Measurements from ENCODE around the gene RHBDL3.

Gene RHBDL3

GRCh38 chr17:32277284-32277683 is 11.7 kb downstream of the RHBDL3 start:
- no peaks in the 10 kb centered on the region for H4K20me1 ChIP-seq (ENCODE audit: insufficient read depth)
- no peak overlapping the region for H3K4me3 ChIP-seq (IDR thresholded peaks at IDR 0.05; ENCODE audit: insufficient read depth, low read depth, low read length)
- H3K27me3 ChIP-seq (ENCODE audit: insufficient read depth, low read depth), result no peaks in the 10 kb centered on the region
- H2AFZ ChIP-seq (ENCODE audit: low read depth), result no peak overlapping the region
- H3K79me2 ChIP-seq (ENCODE audit: insufficient read depth, low read depth), result no peaks in the 10 kb centered on the region
- no peak overlapping the region for H3K9ac ChIP-seq
- H3K4me1 ChIP-seq (ENCODE audit: low read depth, poor library complexity, severe bottlenecking), result no peaks in the 10 kb centered on the region
- H3K4me2 ChIP-seq, result no peak overlapping the region
- no peaks in the 10 kb centered on the region for H3K36me3 ChIP-seq (ENCODE audit: insufficient read depth)
- TF ChIP-seq, protein P1, sequence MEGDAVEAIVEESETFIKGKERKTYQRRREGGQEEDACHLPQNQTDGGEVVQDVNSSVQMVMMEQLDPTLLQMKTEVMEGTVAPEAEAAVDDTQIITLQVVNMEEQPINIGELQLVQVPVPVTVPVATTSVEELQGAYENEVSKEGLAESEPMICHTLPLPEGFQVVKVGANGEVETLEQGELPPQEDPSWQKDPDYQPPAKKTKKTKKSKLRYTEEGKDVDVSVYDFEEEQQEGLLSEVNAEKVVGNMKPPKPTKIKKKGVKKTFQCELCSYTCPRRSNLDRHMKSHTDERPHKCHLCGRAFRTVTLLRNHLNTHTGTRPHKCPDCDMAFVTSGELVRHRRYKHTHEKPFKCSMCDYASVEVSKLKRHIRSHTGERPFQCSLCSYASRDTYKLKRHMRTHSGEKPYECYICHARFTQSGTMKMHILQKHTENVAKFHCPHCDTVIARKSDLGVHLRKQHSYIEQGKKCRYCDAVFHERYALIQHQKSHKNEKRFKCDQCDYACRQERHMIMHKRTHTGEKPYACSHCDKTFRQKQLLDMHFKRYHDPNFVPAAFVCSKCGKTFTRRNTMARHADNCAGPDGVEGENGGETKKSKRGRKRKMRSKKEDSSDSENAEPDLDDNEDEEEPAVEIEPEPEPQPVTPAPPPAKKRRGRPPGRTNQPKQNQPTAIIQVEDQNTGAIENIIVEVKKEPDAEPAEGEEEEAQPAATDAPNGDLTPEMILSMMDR (conservative IDR thresholded peaks at IDR 0.05; ENCODE audit: low read depth, low read length), result no peak
- no peak overlapping the region for H3K27ac ChIP-seq

- H3K4me1 ChIP-seq (ENCODE audit: low read depth, poor library complexity, severe bottlenecking), result no peaks in the 10 kb centered on the region
- H3K4me3 ChIP-seq (IDR thresholded peaks at IDR 0.05; ENCODE audit: insufficient read depth, low read depth, low read length), result no peak overlapping the region
- H3K79me2 ChIP-seq (ENCODE audit: insufficient read depth, low read depth), result no peaks in the 10 kb centered on the region
- H2AFZ ChIP-seq (ENCODE audit: low read depth), result no peak overlapping the region
- H3K36me3 ChIP-seq (ENCODE audit: insufficient read depth), result no peaks in the 10 kb centered on the region
- no peak overlapping the region for H3K4me2 ChIP-seq
- H4K20me1 ChIP-seq (ENCODE audit: insufficient read depth), result no peaks in the 10 kb centered on the region
- TF ChIP-seq, protein P1 (conservative IDR thresholded peaks at IDR 0.05; ENCODE audit: low read depth, low read length), result no peak
- no peak overlapping the region for H3K27ac ChIP-seq
- no peaks in the 10 kb centered on the region for H3K27me3 ChIP-seq (ENCODE audit: insufficient read depth, low read depth)
- no peak overlapping the region for H3K9ac ChIP-seq
Observed at GRCh38 chr17:32278815-32279214, 13.2 kb downstream of the RHBDL3 start.

- Histone ChIP-seq H3K79me2 (ENCODE audit: insufficient read depth, low read depth) (no peaks in the 10 kb centered on the region), H4K20me1 (ENCODE audit: insufficient read depth) (no peaks in the 10 kb centered on the region), H3K27ac (no peak overlapping the region), H3K9ac (no peak overlapping the region), H3K4me1 (ENCODE audit: low read depth, poor library complexity, severe bottlenecking) (no peaks in the 10 kb centered on the region), H2AFZ (ENCODE audit: low read depth) (no peak overlapping the region), H3K36me3 (ENCODE audit: insufficient read depth) (no peaks in the 10 kb centered on the region), H3K4me2 (no peak overlapping the region), H3K27me3 (ENCODE audit: insufficient read depth, low read depth) (no peaks in the 10 kb centered on the region; the same call in 1 of the 2 replicates), H3K4me3 (IDR thresholded peaks at IDR 0.05; ENCODE audit: insufficient read depth, low read depth, low read length) (no peak overlapping the region)
- TF ChIP-seq, protein P1 (conservative IDR thresholded peaks at IDR 0.05; ENCODE audit: low read depth, low read length), result no peak
Observed at GRCh38 chr17:32279891-32280716, 14.5 kb downstream of the RHBDL3 start.

DNA sequence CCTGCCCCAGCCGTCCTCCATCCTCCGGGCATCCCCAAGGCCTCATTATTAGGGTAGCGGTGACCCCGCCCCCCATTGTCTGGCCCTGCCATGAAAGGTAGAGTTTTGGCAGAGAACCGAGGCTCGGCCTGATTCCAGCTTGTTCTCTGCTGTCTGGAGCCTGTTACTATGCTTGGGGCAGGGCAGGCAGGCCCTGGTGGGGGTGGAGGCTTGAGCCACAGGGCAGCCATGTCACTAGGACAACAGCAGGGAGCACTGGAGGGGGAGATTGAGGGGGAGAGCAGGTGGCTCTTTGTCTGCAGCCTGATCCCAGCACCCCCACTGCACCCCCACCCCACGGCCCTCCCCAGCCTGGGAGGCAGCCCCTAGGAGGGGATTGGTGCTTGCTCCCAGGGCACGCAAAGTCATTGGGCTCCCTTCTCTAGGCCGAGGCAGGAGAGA is 15.4 kb downstream of the RHBDL3 start:
- Histone ChIP-seq H3K27me3 (ENCODE audit: insufficient read depth, low read depth) (no peaks in the 10 kb centered on the region; the same call in 1 of the 2 replicates), H2AFZ (ENCODE audit: low read depth) (no peak overlapping the region), H3K79me2 (ENCODE audit: insufficient read depth, low read depth) (no peaks in the 10 kb centered on the region), H3K36me3 (ENCODE audit: insufficient read depth) (no peaks in the 10 kb centered on the region), H4K20me1 (ENCODE audit: insufficient read depth) (no peaks in the 10 kb centered on the region), H3K4me3 (IDR thresholded peaks at IDR 0.05; ENCODE audit: insufficient read depth, low read depth, low read length) (no peak overlapping the region), H3K4me1 (ENCODE audit: low read depth, poor library complexity, severe bottlenecking) (no peaks in the 10 kb centered on the region), H3K9ac (no peak overlapping the region), H3K4me2 (no peak overlapping the region), H3K27ac (no peak overlapping the region)
- TF ChIP-seq, protein P1 (conservative IDR thresholded peaks at IDR 0.05; ENCODE audit: low read depth, low read length), result no peak
